HepG2 (cell line): ENCODE results near the gene PRR30. TPM values are rescaled to one million over a fixed set of nuclear protein-coding genes. Genes with fewer than 3 reads are reported as not detected.

Source experiments
- DMAP1 ChIP-seq: IDR thresholded peaks from 2 replicates; pipeline ENCODE4 v1.6.1; 2016
- MEIS1 ChIP-seq: sonication (generic); formaldehyde crosslinking; IDR thresholded peaks from 2 replicates; pipeline ENCODE4 v1.9.0; 2021; ENCODE audit warnings: mild to moderate bottlenecking, missing genetic modification reagents, moderate library complexity, borderline replicate concordance
- MZF1 ChIP-seq: sonication (generic); formaldehyde crosslinking; IDR thresholded peaks from 2 replicates; pipeline ENCODE4 v1.8.1; 2023; ENCODE audit warnings: mild to moderate bottlenecking, missing genetic modification reagents, borderline replicate concordance
- ONECUT2 ChIP-seq: sonication (generic); formaldehyde crosslinking; IDR thresholded peaks from 2 replicates; pipeline ENCODE4 v1.4.0; 2020; ENCODE audit warnings: missing genetic modification reagents
- RAD21 ChIP-seq: fragments of 450-650 bp; formaldehyde crosslinking; IDR thresholded peaks from 2 replicates; pipeline ENCODE4 v1.5.0; 2020; ENCODE audit warnings: mild to moderate bottlenecking
- SP140L ChIP-seq: sonication (generic); formaldehyde crosslinking; IDR thresholded peaks from 2 replicates; pipeline ENCODE4 v1.4.0; 2020; ENCODE audit warnings: missing genetic modification reagents, borderline replicate concordance
- XBP1 ChIP-seq: sonication (generic); formaldehyde crosslinking; IDR thresholded peaks from 2 replicates; pipeline ENCODE4 v1.5.0; 2020; ENCODE audit warnings: missing genetic modification reagents
- ZNF225 ChIP-seq: sonication (generic); formaldehyde crosslinking; IDR thresholded peaks from 2 replicates; pipeline ENCODE4 v1.4.0; 2020; ENCODE audit warnings: mild to moderate bottlenecking, missing genetic modification reagents
- ZNF326 ChIP-seq: sonication (generic); formaldehyde crosslinking; IDR thresholded peaks from 2 replicates; pipeline ENCODE4 v1.4.0; 2020; ENCODE audit warnings: missing genetic modification reagents, borderline replicate concordance
- ZNF672 ChIP-seq: sonication (generic); formaldehyde crosslinking; IDR thresholded peaks from 2 replicates; pipeline ENCODE4 v1.8.1; 2022; ENCODE audit warnings: missing genetic modification reagents
- ZNF776 ChIP-seq: sonication (generic); formaldehyde crosslinking; IDR thresholded peaks from 2 replicates; pipeline ENCODE4 v1.4.0; 2020; ENCODE audit warnings: mild to moderate bottlenecking, missing genetic modification reagents
- polyA plus RNA-seq, 8 experiments: library from polyadenylated mRNA; depleted of rRNA in 3 of 8; stranded (reverse) in 7 of 8; unstranded in 1 of 8; fragments of >200 nt; fragmentation: Illumina TruSeq in 4 of 8; extraction: Trizol in 4 of 8; gene quantifications; 2 replicates each; pipeline versions ENCODE4 v1.2.1 to v1.2.3, GENCODE V29; 2011 to 2016; ENCODE audit warnings: low read depth in 4 of 8, missing spikeins in 1 of 8, mixed read lengths in 1 of 8; ENCODE audit not compliant: insufficient read depth in 1 of 8
- total RNA-seq, 5 experiments: library from RNA; depleted of rRNA; stranded (reverse); fragments of >200 nt; fragmentation: Illumina TruSeq; extraction: Trizol; gene quantifications; 2 replicates each; pipeline ENCODE4 v1.2.3, GENCODE V29; 2016; ENCODE audit warnings: low read depth in 1 of 5
- TF ChIP-seq, protein P1 (sequence below): sonication (generic); formaldehyde crosslinking; IDR thresholded peaks from 2 replicates; pipeline ENCODE4 v1.4.0; 2020; ENCODE audit warnings: missing genetic modification reagents
- TF ChIP-seq, protein P2 (sequence below): sonication (generic); formaldehyde crosslinking; IDR thresholded peaks from 2 replicates; pipeline ENCODE4 v1.5.0; 2020; ENCODE audit warnings: mild to moderate bottlenecking, missing genetic modification reagents
- TF ChIP-seq, protein P3 (sequence below): sonication (generic); formaldehyde crosslinking; IDR thresholded peaks from 2 replicates; pipeline ENCODE4 v1.4.0; 2020; ENCODE audit warnings: mild to moderate bottlenecking, missing genetic modification reagents
- TF ChIP-seq, protein P4 (sequence below): sonication (generic); formaldehyde crosslinking; IDR thresholded peaks from 2 replicates; pipeline ENCODE4 v1.8.0; 2022; ENCODE audit warnings: mild to moderate bottlenecking, missing genetic modification reagents, moderate library complexity
- TF ChIP-seq, protein P5 (sequence below): sonication (generic); formaldehyde crosslinking; IDR thresholded peaks from 2 replicates; pipeline ENCODE4 v1.9.0; 2022; ENCODE audit warnings: missing genetic modification reagents, mild to moderate bottlenecking, borderline replicate concordance
- TF ChIP-seq, protein P6 (sequence below): sonication (generic); formaldehyde crosslinking; IDR thresholded peaks from 2 replicates; pipeline ENCODE4 v1.5.1; 2020; ENCODE audit warnings: mild to moderate bottlenecking, missing genetic modification reagents, moderate library complexity

PRR30 gene
- total and polyA plus RNA-seq, 2 of the 13 experiments (the other 11 are each of a cell fraction or from before 2014, with no cell fraction given), result not detected

DNA sequence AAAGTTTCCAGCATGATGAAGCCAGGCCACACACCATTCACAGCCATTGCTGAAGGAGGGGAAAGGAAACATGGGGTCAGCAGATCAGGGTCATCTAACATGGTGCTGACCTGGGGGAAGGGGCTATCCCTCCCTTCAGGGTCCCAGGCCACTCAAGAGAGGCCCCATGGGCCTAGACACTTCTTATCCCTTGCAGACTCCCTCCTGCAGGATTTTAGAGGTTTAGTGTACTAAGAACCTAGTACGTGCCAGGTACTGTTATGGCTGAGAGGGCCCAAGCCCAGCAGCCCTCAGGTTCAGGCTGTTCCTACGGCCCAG is 43.8 kb downstream of the PRR30 start (continued):
- TF ChIP-seq, protein P1, sequence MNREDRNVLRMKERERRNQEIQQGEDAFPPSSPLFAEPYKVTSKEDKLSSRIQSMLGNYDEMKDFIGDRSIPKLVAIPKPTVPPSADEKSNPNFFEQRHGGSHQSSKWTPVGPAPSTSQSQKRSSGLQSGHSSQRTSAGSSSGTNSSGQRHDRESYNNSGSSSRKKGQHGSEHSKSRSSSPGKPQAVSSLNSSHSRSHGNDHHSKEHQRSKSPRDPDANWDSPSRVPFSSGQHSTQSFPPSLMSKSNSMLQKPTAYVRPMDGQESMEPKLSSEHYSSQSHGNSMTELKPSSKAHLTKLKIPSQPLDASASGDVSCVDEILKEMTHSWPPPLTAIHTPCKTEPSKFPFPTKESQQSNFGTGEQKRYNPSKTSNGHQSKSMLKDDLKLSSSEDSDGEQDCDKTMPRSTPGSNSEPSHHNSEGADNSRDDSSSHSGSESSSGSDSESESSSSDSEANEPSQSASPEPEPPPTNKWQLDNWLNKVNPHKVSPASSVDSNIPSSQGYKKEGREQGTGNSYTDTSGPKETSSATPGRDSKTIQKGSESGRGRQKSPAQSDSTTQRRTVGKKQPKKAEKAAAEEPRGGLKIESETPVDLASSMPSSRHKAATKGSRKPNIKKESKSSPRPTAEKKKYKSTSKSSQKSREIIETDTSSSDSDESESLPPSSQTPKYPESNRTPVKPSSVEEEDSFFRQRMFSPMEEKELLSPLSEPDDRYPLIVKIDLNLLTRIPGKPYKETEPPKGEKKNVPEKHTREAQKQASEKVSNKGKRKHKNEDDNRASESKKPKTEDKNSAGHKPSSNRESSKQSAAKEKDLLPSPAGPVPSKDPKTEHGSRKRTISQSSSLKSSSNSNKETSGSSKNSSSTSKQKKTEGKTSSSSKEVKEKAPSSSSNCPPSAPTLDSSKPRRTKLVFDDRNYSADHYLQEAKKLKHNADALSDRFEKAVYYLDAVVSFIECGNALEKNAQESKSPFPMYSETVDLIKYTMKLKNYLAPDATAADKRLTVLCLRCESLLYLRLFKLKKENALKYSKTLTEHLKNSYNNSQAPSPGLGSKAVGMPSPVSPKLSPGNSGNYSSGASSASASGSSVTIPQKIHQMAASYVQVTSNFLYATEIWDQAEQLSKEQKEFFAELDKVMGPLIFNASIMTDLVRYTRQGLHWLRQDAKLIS, result no peak; the same call in 1 of the 2 replicates
- no peak for TF ChIP-seq DMAP1
- no peak for TF ChIP-seq ZNF776 (CRISPR knock-in tag)
- TF ChIP-seq SP140L (CRISPR knock-in tag), result 0 out of 2 replicates have a peak, but pooled peaks have one; percentile 91
- TF ChIP-seq RAD21 (CRISPR knock-in tag), result no peak; the same call in 1 of the 2 replicates
- TF ChIP-seq ZNF672 (CRISPR knock-in tag), result no peak
- TF ChIP-seq, protein P2, sequence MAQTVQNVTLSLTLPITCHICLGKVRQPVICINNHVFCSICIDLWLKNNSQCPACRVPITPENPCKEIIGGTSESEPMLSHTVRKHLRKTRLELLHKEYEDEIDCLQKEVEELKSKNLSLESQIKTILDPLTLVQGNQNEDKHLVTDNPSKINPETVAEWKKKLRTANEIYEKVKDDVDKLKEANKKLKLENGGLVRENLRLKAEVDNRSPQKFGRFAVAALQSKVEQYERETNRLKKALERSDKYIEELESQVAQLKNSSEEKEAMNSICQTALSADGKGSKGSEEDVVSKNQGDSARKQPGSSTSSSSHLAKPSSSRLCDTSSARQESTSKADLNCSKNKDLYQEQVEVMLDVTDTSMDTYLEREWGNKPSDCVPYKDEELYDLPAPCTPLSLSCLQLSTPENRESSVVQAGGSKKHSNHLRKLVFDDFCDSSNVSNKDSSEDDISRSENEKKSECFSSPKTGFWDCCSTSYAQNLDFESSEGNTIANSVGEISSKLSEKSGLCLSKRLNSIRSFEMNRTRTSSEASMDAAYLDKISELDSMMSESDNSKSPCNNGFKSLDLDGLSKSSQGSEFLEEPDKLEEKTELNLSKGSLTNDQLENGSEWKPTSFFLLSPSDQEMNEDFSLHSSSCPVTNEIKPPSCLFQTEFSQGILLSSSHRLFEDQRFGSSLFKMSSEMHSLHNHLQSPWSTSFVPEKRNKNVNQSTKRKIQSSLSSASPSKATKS (CRISPR knock-in tag), result no peak
- TF ChIP-seq, protein P3, sequence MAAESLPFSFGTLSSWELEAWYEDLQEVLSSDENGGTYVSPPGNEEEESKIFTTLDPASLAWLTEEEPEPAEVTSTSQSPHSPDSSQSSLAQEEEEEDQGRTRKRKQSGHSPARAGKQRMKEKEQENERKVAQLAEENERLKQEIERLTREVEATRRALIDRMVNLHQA (CRISPR knock-in tag), result no peak
- TF ChIP-seq ZNF225 (CRISPR knock-in tag), result 0 out of 2 replicates have a peak, but pooled peaks have one; percentile 81
- no peak for TF ChIP-seq XBP1 (CRISPR knock-in tag)
- no peak for TF ChIP-seq ZNF326 (CRISPR knock-in tag)
- no peak for TF ChIP-seq MEIS1 (CRISPR knock-in tag)
- TF ChIP-seq, protein P4, sequence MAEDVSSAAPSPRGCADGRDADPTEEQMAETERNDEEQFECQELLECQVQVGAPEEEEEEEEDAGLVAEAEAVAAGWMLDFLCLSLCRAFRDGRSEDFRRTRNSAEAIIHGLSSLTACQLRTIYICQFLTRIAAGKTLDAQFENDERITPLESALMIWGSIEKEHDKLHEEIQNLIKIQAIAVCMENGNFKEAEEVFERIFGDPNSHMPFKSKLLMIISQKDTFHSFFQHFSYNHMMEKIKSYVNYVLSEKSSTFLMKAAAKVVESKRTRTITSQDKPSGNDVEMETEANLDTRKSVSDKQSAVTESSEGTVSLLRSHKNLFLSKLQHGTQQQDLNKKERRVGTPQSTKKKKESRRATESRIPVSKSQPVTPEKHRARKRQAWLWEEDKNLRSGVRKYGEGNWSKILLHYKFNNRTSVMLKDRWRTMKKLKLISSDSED, result no peak
- TF ChIP-seq, protein P5, sequence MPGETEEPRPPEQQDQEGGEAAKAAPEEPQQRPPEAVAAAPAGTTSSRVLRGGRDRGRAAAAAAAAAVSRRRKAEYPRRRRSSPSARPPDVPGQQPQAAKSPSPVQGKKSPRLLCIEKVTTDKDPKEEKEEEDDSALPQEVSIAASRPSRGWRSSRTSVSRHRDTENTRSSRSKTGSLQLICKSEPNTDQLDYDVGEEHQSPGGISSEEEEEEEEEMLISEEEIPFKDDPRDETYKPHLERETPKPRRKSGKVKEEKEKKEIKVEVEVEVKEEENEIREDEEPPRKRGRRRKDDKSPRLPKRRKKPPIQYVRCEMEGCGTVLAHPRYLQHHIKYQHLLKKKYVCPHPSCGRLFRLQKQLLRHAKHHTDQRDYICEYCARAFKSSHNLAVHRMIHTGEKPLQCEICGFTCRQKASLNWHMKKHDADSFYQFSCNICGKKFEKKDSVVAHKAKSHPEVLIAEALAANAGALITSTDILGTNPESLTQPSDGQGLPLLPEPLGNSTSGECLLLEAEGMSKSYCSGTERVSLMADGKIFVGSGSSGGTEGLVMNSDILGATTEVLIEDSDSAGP (CRISPR knock-in tag), result no peak
- no peak for TF ChIP-seq ONECUT2
- no peak for TF ChIP-seq MZF1 (CRISPR knock-in tag)
- TF ChIP-seq, protein P6, sequence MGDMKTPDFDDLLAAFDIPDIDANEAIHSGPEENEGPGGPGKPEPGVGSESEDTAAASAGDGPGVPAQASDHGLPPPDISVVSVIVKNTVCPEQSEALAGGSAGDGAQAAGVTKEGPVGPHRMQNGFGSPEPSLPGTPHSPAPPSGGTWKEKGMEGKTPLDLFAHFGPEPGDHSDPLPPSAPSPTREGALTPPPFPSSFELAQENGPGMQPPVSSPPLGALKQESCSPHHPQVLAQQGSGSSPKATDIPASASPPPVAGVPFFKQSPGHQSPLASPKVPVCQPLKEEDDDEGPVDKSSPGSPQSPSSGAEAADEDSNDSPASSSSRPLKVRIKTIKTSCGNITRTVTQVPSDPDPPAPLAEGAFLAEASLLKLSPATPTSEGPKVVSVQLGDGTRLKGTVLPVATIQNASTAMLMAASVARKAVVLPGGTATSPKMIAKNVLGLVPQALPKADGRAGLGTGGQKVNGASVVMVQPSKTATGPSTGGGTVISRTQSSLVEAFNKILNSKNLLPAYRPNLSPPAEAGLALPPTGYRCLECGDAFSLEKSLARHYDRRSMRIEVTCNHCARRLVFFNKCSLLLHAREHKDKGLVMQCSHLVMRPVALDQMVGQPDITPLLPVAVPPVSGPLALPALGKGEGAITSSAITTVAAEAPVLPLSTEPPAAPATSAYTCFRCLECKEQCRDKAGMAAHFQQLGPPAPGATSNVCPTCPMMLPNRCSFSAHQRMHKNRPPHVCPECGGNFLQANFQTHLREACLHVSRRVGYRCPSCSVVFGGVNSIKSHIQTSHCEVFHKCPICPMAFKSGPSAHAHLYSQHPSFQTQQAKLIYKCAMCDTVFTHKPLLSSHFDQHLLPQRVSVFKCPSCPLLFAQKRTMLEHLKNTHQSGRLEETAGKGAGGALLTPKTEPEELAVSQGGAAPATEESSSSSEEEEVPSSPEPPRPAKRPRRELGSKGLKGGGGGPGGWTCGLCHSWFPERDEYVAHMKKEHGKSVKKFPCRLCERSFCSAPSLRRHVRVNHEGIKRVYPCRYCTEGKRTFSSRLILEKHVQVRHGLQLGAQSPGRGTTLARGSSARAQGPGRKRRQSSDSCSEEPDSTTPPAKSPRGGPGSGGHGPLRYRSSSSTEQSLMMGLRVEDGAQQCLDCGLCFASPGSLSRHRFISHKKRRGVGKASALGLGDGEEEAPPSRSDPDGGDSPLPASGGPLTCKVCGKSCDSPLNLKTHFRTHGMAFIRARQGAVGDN (CRISPR knock-in tag), result no peak
